Measurements from ENCODE around the gene TMEM234. TPM values are rescaled to one million over a fixed set of nuclear protein-coding genes. Genes with fewer than 3 reads are reported as not detected.

The TMEM234 gene
- total and polyA plus RNA-seq, 2 of the 13 experiments (the other 11 are each of a cell fraction or from before 2014, with no cell fraction given) = 6.1 to 9.0 TPM

GRCh38 chr1:32249831-32250525 lies 27.8 kb upstream of the TMEM234 start (continued):
- TF ChIP-seq POLR2A (IDR thresholded peaks at IDR 0.05; ENCODE audit: insufficient read depth in 1 of 2, low read depth in 2 of 2, low read length in 2 of 2) = peak; percentile 50 to 60; a peak in 2 of 4 replicates
- TF ChIP-seq CBX2 (IDR thresholded peaks at IDR 0.05; ENCODE audit: low read depth, low read length) = no peak
- TF ChIP-seq CBX2 (CRISPR knock-in tag; IDR thresholded peaks at IDR 0.05; ENCODE audit: low read depth) = no peak
- no peak for TF ChIP-seq ZNF749 (CRISPR knock-in tag; IDR thresholded peaks at IDR 0.05; ENCODE audit: borderline replicate concordance)
- TF ChIP-seq GABPA (IDR thresholded peaks at IDR 0.05; ENCODE audit: low read depth, low read length) = peak; percentile 29; the same call in 1 of the 2 replicates
- TF ChIP-seq GABPA (CRISPR knock-in tag; IDR thresholded peaks at IDR 0.05; ENCODE audit: low read depth) = peak; percentile 83
- TF ChIP-seq, protein P1, sequence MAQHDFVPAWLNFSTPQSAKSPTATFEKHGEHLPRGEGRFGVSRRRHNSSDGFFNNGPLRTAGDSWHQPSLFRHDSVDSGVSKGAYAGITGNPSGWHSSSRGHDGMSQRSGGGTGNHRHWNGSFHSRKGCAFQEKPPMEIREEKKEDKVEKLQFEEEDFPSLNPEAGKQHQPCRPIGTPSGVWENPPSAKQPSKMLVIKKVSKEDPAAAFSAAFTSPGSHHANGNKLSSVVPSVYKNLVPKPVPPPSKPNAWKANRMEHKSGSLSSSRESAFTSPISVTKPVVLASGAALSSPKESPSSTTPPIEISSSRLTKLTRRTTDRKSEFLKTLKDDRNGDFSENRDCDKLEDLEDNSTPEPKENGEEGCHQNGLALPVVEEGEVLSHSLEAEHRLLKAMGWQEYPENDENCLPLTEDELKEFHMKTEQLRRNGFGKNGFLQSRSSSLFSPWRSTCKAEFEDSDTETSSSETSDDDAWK (CRISPR knock-in tag; IDR thresholded peaks at IDR 0.05) = no peak
- TF ChIP-seq ONECUT2 (CRISPR knock-in tag; IDR thresholded peaks at IDR 0.05) = no peak
- no peak for TF ChIP-seq KLF9 (CRISPR knock-in tag; IDR thresholded peaks at IDR 0.05; ENCODE audit: low read depth)
- no peak for TF ChIP-seq KDM4B (CRISPR knock-in tag; IDR thresholded peaks at IDR 0.05)
- TF ChIP-seq, protein P2, sequence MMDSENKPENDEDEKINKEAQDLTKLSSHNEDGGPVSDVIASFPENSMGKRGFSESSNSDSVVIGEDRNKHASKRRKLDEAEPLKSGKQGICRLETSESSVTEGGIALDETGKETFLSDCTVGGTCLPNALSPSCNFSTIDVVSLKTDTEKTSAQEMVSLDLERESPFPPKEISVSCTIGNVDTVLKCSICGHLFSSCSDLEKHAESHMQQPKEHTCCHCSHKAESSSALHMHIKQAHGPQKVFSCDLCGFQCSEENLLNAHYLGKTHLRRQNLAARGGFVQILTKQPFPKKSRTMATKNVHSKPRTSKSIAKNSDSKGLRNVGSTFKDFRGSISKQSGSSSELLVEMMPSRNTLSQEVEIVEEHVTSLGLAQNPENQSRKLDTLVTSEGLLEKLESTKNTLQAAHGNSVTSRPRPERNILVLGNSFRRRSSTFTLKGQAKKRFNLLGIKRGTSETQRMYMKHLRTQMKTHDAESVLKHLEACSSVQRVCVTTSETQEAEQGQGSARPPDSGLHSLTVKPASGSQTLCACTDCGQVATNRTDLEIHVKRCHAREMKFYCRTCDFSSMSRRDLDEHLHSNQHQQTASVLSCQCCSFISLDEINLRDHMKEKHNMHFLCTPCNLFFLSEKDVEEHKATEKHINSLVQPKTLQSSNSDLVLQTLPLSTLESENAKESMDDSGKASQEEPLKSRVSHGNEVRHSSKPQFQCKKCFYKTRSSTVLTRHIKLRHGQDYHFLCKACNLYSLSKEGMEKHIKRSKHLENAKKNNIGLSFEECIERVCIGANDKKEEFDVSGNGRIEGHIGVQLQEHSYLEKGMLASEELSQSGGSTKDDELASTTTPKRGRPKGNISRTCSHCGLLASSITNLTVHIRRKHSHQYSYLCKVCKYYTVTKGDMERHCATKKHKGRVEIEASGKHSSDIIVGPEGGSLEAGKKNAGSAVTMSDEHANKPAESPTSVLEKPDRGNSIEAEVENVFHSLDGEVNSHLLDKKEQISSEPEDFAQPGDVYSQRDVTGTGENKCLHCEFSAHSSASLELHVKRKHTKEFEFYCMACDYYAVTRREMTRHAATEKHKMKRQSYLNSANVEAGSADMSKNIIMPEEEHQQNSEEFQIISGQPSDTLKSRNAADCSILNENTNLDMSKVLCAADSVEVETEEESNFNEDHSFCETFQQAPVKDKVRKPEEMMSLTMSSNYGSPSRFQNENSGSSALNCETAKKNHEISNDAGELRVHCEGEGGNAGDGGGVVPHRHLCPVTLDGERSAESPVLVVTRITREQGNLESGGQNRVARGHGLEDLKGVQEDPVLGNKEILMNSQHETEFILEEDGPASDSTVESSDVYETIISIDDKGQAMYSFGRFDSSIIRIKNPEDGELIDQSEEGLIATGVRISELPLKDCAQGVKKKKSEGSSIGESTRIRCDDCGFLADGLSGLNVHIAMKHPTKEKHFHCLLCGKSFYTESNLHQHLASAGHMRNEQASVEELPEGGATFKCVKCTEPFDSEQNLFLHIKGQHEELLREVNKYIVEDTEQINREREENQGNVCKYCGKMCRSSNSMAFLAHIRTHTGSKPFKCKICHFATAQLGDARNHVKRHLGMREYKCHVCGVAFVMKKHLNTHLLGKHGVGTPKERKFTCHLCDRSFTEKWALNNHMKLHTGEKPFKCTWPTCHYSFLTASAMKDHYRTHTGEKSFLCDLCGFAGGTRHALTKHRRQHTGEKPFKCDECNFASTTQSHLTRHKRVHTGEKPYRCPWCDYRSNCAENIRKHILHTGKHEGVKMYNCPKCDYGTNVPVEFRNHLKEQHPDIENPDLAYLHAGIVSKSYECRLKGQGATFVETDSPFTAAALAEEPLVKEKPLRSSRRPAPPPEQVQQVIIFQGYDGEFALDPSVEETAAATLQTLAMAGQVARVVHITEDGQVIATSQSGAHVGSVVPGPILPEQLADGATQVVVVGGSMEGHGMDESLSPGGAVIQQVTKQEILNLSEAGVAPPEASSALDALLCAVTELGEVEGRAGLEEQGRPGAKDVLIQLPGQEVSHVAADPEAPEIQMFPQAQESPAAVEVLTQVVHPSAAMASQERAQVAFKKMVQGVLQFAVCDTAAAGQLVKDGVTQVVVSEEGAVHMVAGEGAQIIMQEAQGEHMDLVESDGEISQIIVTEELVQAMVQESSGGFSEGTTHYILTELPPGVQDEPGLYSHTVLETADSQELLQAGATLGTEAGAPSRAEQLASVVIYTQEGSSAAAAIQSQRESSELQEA (CRISPR knock-in tag; IDR thresholded peaks at IDR 0.05; ENCODE audit: not compliant biosample characterization) = no peak
- TF ChIP-seq EP300 (IDR thresholded peaks at IDR 0.05; ENCODE audit: low read depth in 2 of 2, low read length in 2 of 2) = peak; percentile 49 to 82; a peak in 3 of 4 replicates
- peak; percentile 71; the same call in 1 of the 2 replicates for TF ChIP-seq EP300 (CRISPR knock-in tag; IDR thresholded peaks at IDR 0.05; ENCODE audit: borderline replicate concordance)
- no peak for TF ChIP-seq XBP1 (CRISPR knock-in tag; IDR thresholded peaks at IDR 0.05)
- peak; percentile 81; the same call in 1 of the 2 replicates for TF ChIP-seq ZNF414 (CRISPR knock-in tag; IDR thresholded peaks at IDR 0.05)
- TF ChIP-seq ZNF615 (CRISPR knock-in tag; IDR thresholded peaks at IDR 0.05; ENCODE audit: borderline replicate concordance) = no peak
- TF ChIP-seq ARID2 (CRISPR knock-in tag; IDR thresholded peaks at IDR 0.05; ENCODE audit: borderline replicate concordance) = 0 out of 2 replicates have a peak, but pooled peaks have one; percentile 50
